Activated naive CD8-positive, alpha-beta T cell treated with anti-CD3 and anti-CD28 coated beads for 36 hours (primary cell): Measurements from ENCODE around the gene AMPD2. TPM values are rescaled to one million over a fixed set of nuclear protein-coding genes. Genes with fewer than 3 reads are reported as not detected.

Experiments used
- DNase-seq: peaks from one replicate; pipeline ENCODE4 v3.0.0; 2021
- H3K27ac Mint-ChIP-seq: one replicate; pipeline ENCODE4 v1.8.0; 2022; ENCODE audit warnings: mild to moderate bottlenecking, moderate library complexity, mixed read lengths
- H3K27me3 Mint-ChIP-seq: one replicate; pipeline ENCODE4 v1.8.0; 2022; ENCODE audit warnings: mild to moderate bottlenecking, mixed read lengths
- H3K36me3 Mint-ChIP-seq: one replicate; pipeline ENCODE4 v1.8.0; 2021; ENCODE audit warnings: mild to moderate bottlenecking, mixed read lengths
- H3K4me1 Mint-ChIP-seq: one replicate; pipeline ENCODE4 v1.8.0; 2021; ENCODE audit warnings: mixed read lengths
- H3K4me3 Mint-ChIP-seq: one replicate; pipeline ENCODE4 v1.8.0; 2022; ENCODE audit warnings: mild to moderate bottlenecking, moderate library complexity, mixed read lengths
- H3K9me3 Mint-ChIP-seq: one replicate; pipeline ENCODE4 v1.8.0; 2022; ENCODE audit warnings: mixed read lengths
- total RNA-seq, 2 experiments: library from RNA; stranded (reverse); gene quantifications; one replicate each; pipeline ENCODE4 v1.2.3, GENCODE V29; 2021

The AMPD2 gene
- total RNA-seq = 10 to 100 TPM; 89.5 to 91.4 TPM

GRCh38 chr1:109619576-109620400 is at the start of gene AMPD2, which contains the start of gene GNAT2:
Gene AMPD2 (plus strand): TSS chr1:109619837. CDS start chr1:109621176, 1,339 bp downstream.
Gene GNAT2 (minus strand): TSS chr1:109619616. CDS start chr1:109612870, 6,746 bp downstream.
- Mint-ChIP-seq H3K27me3 (no peaks in the 10 kb centered on the region), H3K9me3 (no peaks in the 10 kb centered on the region), H3K4me3 (peak within 1 kb of the TSS; percentile 96), H3K36me3 (peaks cover 14% of the 10 kb centered on the region), H3K27ac (peak within 1 kb of the TSS; percentile 96), H3K4me1 (peaks cover 52% of the 10 kb centered on the region)
- peak; percentile 81 for DNase-seq

- no peak for DNase-seq
- H3K9me3 Mint-ChIP-seq = no peaks in the 10 kb centered on the region
Measured at GRCh38 chr1:109570414-109570813, 49.2 kb upstream of the AMPD2 start.

GRCh38 chr1:109573785-109574184 is 45.9 kb upstream of the AMPD2 start:
- Mint-ChIP-seq H3K4me3 (no peak overlapping the region), H3K9me3 (no peaks in the 10 kb centered on the region), H3K27ac (no peak overlapping the region), H3K4me1 (peaks cover 11% of the 10 kb centered on the region), H3K36me3 (peaks cover 1% of the 10 kb centered on the region), H3K27me3 (no peaks in the 10 kb centered on the region)
- DNase-seq = no peak

More at GRCh38 chr1:109570414-109570813, 49.2 kb upstream of the AMPD2 start:
- H3K4me3 Mint-ChIP-seq = no peak overlapping the region
- no peaks in the 10 kb centered on the region for H3K27me3 Mint-ChIP-seq
- H3K27ac Mint-ChIP-seq = no peak overlapping the region
- peaks cover 28% of the 10 kb centered on the region for H3K4me1 Mint-ChIP-seq
- H3K36me3 Mint-ChIP-seq = no peaks in the 10 kb centered on the region

GRCh38 chr1:109578947-109579443 is 40.6 kb upstream of the AMPD2 start:
- Mint-ChIP-seq H3K4me3 (no peak overlapping the region), H3K27me3 (no peaks in the 10 kb centered on the region), H3K27ac (no peak overlapping the region), H3K4me1 (peaks cover 4% of the 10 kb centered on the region), H3K36me3 (peaks cover 3% of the 10 kb centered on the region), H3K9me3 (no peaks in the 10 kb centered on the region)
- no peak for DNase-seq

- Mint-ChIP-seq H3K27me3 (no peaks in the 10 kb centered on the region), H3K4me1 (peaks cover 4% of the 10 kb centered on the region), H3K36me3 (peaks cover 3% of the 10 kb centered on the region), H3K9me3 (no peaks in the 10 kb centered on the region), H3K27ac (no peak overlapping the region), H3K4me3 (no peak overlapping the region)
- DNase-seq = no peak
Measured at GRCh38 chr1:109579491-109579890, 40.1 kb upstream of the AMPD2 start.

GRCh38 chr1:109582021-109582420 is 37.6 kb upstream of the AMPD2 start:
- no peaks in the 10 kb centered on the region for H3K27me3 Mint-ChIP-seq
- peaks cover 4% of the 10 kb centered on the region for H3K4me1 Mint-ChIP-seq
- no peak overlapping the region for H3K27ac Mint-ChIP-seq
- no peak overlapping the region for H3K4me3 Mint-ChIP-seq
- no peaks in the 10 kb centered on the region for H3K9me3 Mint-ChIP-seq
- no peak for DNase-seq
- H3K36me3 Mint-ChIP-seq = peaks cover 2% of the 10 kb centered on the region

GRCh38 chr1:109584766-109585165 is 34.9 kb upstream of the AMPD2 start:
- Mint-ChIP-seq H3K9me3 (no peaks in the 10 kb centered on the region), H3K4me3 (no peak overlapping the region), H3K36me3 (peaks cover 9% of the 10 kb centered on the region), H3K27me3 (no peaks in the 10 kb centered on the region), H3K27ac (no peak overlapping the region), H3K4me1 (no peaks in the 10 kb centered on the region)
- no peak for DNase-seq

- Mint-ChIP-seq H3K27me3 (no peaks in the 10 kb centered on the region), H3K4me3 (no peak overlapping the region), H3K9me3 (no peaks in the 10 kb centered on the region), H3K27ac (no peak overlapping the region), H3K4me1 (no peaks in the 10 kb centered on the region), H3K36me3 (peaks cover 9% of the 10 kb centered on the region)
- DNase-seq = no peak
Measured at GRCh38 chr1:109586055-109586454, 33.6 kb upstream of the AMPD2 start.

- peaks cover 17% of the 10 kb centered on the region for H3K36me3 Mint-ChIP-seq
Measured at GRCh38 chr1:109589177-109589576, 30.5 kb upstream of the AMPD2 start.

GRCh38 chr1:109589679-109590078 is 30.0 kb upstream of the AMPD2 start:
- Mint-ChIP-seq H3K36me3 (peaks cover 17% of the 10 kb centered on the region), H3K4me3 (no peak overlapping the region), H3K4me1 (no peaks in the 10 kb centered on the region), H3K27me3 (no peaks in the 10 kb centered on the region), H3K9me3 (no peaks in the 10 kb centered on the region), H3K27ac (no peak overlapping the region)
- no peak for DNase-seq

More at GRCh38 chr1:109589177-109589576, 30.5 kb upstream of the AMPD2 start:
- Mint-ChIP-seq H3K27me3 (no peaks in the 10 kb centered on the region), H3K9me3 (no peaks in the 10 kb centered on the region), H3K4me1 (no peaks in the 10 kb centered on the region), H3K4me3 (no peak overlapping the region), H3K27ac (no peak overlapping the region)
- DNase-seq = no peak

- H3K27ac Mint-ChIP-seq = no peak overlapping the region
- no peak overlapping the region for H3K4me3 Mint-ChIP-seq
- H3K36me3 Mint-ChIP-seq = peaks cover 21% of the 10 kb centered on the region
- H3K4me1 Mint-ChIP-seq = peaks cover 2% of the 10 kb centered on the region
- no peaks in the 10 kb centered on the region for H3K9me3 Mint-ChIP-seq
- DNase-seq = no peak
- no peaks in the 10 kb centered on the region for H3K27me3 Mint-ChIP-seq
Measured at GRCh38 chr1:109592916-109593315, 26.7 kb upstream of the AMPD2 start.

GRCh38 chr1:109595531-109595930 is 24.1 kb upstream of the AMPD2 start:
- H3K4me3 Mint-ChIP-seq = no peak overlapping the region
- no peak for DNase-seq
- no peaks in the 10 kb centered on the region for H3K9me3 Mint-ChIP-seq
- no peaks in the 10 kb centered on the region for H3K27me3 Mint-ChIP-seq
- H3K27ac Mint-ChIP-seq = no peak overlapping the region
- peaks cover 2% of the 10 kb centered on the region for H3K4me1 Mint-ChIP-seq
- H3K36me3 Mint-ChIP-seq = peaks cover 15% of the 10 kb centered on the region

GRCh38 chr1:109598156-109598555 is 21.5 kb upstream of the AMPD2 start:
- no peaks in the 10 kb centered on the region for H3K9me3 Mint-ChIP-seq
- H3K4me1 Mint-ChIP-seq = peaks cover 10% of the 10 kb centered on the region
- no peak overlapping the region for H3K27ac Mint-ChIP-seq
- no peaks in the 10 kb centered on the region for H3K27me3 Mint-ChIP-seq
- H3K4me3 Mint-ChIP-seq = no peak overlapping the region
- DNase-seq = no peak
- H3K36me3 Mint-ChIP-seq = peaks cover 11% of the 10 kb centered on the region

GRCh38 chr1:109598655-109599054 is 21.0 kb upstream of the AMPD2 start:
- H3K27me3 Mint-ChIP-seq = no peaks in the 10 kb centered on the region
- no peaks in the 10 kb centered on the region for H3K9me3 Mint-ChIP-seq
- no peak overlapping the region for H3K4me3 Mint-ChIP-seq
- H3K36me3 Mint-ChIP-seq = peaks cover 8% of the 10 kb centered on the region
- H3K27ac Mint-ChIP-seq = no peak overlapping the region
- no peak for DNase-seq
- peaks cover 14% of the 10 kb centered on the region for H3K4me1 Mint-ChIP-seq

- H3K27ac Mint-ChIP-seq = no peak overlapping the region
- H3K4me1 Mint-ChIP-seq = peaks cover 14% of the 10 kb centered on the region
- H3K4me3 Mint-ChIP-seq = no peak overlapping the region
- no peak for DNase-seq
- H3K36me3 Mint-ChIP-seq = no peaks in the 10 kb centered on the region
- no peaks in the 10 kb centered on the region for H3K9me3 Mint-ChIP-seq
- H3K27me3 Mint-ChIP-seq = no peaks in the 10 kb centered on the region
Measured at GRCh38 chr1:109603229-109603628, 16.4 kb upstream of the AMPD2 start.

- no peaks in the 10 kb centered on the region for H3K9me3 Mint-ChIP-seq
- peaks cover 14% of the 10 kb centered on the region for H3K4me1 Mint-ChIP-seq
- DNase-seq = no peak
- H3K4me3 Mint-ChIP-seq = no peak overlapping the region
- no peak overlapping the region for H3K27ac Mint-ChIP-seq
- H3K27me3 Mint-ChIP-seq = no peaks in the 10 kb centered on the region
- H3K36me3 Mint-ChIP-seq = no peaks in the 10 kb centered on the region
Measured at GRCh38 chr1:109605381-109605780, 14.3 kb upstream of the AMPD2 start.
